HepG2 (cell line): ENCODE data around the gene GAL3ST1. TPM values are rescaled to one million over a fixed set of nuclear protein-coding genes. Genes with fewer than 3 reads are reported as not detected.

ENCODE experiments used
- ATAC-seq: fragments of 200-7000 bp; cut with Tn5 transposase; 3 replicates; pipeline ENCODE4 v1.9.1; 2020; ENCODE audit warnings: mild to moderate bottlenecking, moderate library complexity
- BruUV-seq: library from RNA; stranded (reverse); fragments of 400-500 nt; replicated peaks from 2 replicates; lab custom pipeline; 2021; lab: Mats Ljungman, UMichigan
- CTCF ChIA-PET: fragments of 300-600 bp; formaldehyde crosslinking; extraction: SDS; loops from one replicate; lab custom pipeline; 2021; ENCODE audit warnings: low total read pairs, inconsistent platforms, low intra/inter-chr PET ratio; lab: Yijun Ruan, JAX
- POLR2A ChIA-PET: fragments of 350-600 bp; sonication (Branson Sonifier 250); formaldehyde crosslinking; loops from one replicate; lab custom pipeline; 2020; ENCODE audit warnings: antibody characterized with exemption, inconsistent platforms; lab: Yijun Ruan, JAX
- DNase-seq: peaks from one replicate; pipeline ENCODE4 v3.0.0-alpha.2; 2015; ENCODE audit warnings: low spot score
- FAIRE-seq: peaks from 3 replicates; lab custom pipeline; 2011; peaks lifted over from hg19 to GRCh38; lab: Jason Lieb, UNC
- H2AFZ ChIP-seq: one replicate; pipeline ENCODE4 v1.6.1; 2011; ENCODE audit warnings: low read length, inconsistent platforms
- H3K27ac ChIP-seq: fragments of 300-600 bp; 3 replicates; pipeline ENCODE4 v1.8.0; 2011; ENCODE audit warnings: mixed run types, mild to moderate bottlenecking, mixed read lengths, low read length, inconsistent platforms; ENCODE audit not compliant: insufficient read depth; ENCODE audit errors: extremely low read length
- H3K27me3 ChIP-seq, 2 experiments: fragments of 200-600 bp in 1 of 2; 2 replicates in 1 of 2; 3 replicates in 1 of 2; pipeline versions ENCODE4 v1.6.0 to v1.8.0; 2011; ENCODE audit warnings: low read length in 2 of 2, mild to moderate bottlenecking in 2 of 2, moderate library complexity in 2 of 2, inconsistent platforms in 1 of 2; ENCODE audit not compliant: insufficient read depth in 2 of 2, control insufficient read depth in 1 of 2
- H3K36me3 ChIP-seq, 2 experiments: fragments of 200-600 bp in 1 of 2; replicated peaks in 1 of 2; 2 replicates in 1 of 2; 3 replicates in 1 of 2; pipeline versions ENCODE4 v1.5.1 to v1.8.0; 2011; ENCODE audit warnings: low read length in 2 of 2, inconsistent platforms in 1 of 2; ENCODE audit not compliant: insufficient read depth in 2 of 2, control insufficient read depth in 1 of 2
- H3K4me1 ChIP-seq: 2 replicates; pipeline ENCODE4 v1.5.1; 2012; ENCODE audit warnings: low read length, inconsistent platforms; ENCODE audit not compliant: insufficient read depth
- H3K4me2 ChIP-seq: 2 replicates; pipeline ENCODE4 v1.6.0; 2011; ENCODE audit warnings: low read depth, low read length, inconsistent platforms
- H3K4me3 ChIP-seq, 3 experiments: fragments of 200-600 bp in 1 of 3; sonication (generic), shearing (Covaris generic) in 1 of 3; replicated peaks in 1 of 3; 2 replicates each; pipeline ENCODE4 v1.5.1; 2011 to 2016; ENCODE audit warnings: low read length in 3 of 3, inconsistent platforms in 2 of 3, low read depth in 2 of 3, mild to moderate bottlenecking in 2 of 3, control low read depth in 1 of 3, mixed read lengths in 1 of 3; ENCODE audit not compliant: insufficient read depth in 1 of 3
- H3K79me2 ChIP-seq: one replicate; pipeline ENCODE4 v1.6.1; 2011; ENCODE audit warnings: low read length, inconsistent platforms; ENCODE audit not compliant: insufficient read depth
- H3K9ac ChIP-seq: 2 replicates; pipeline ENCODE4 v1.6.0; 2011; ENCODE audit warnings: mild to moderate bottlenecking, low read depth, low read length, inconsistent platforms; ENCODE audit not compliant: insufficient read depth
- H3K9me3 ChIP-seq: 2 replicates; pipeline ENCODE4 v1.5.1; 2012; ENCODE audit warnings: mild to moderate bottlenecking, low read length
- H4K20me1 ChIP-seq: 2 replicates; pipeline ENCODE4 v1.6.0; 2011; ENCODE audit warnings: inconsistent platforms, mild to moderate bottlenecking, low read length, moderate library complexity; ENCODE audit not compliant: insufficient read depth
- CREM ChIP-seq, 2 experiments: sonication (generic) in 1 of 2; formaldehyde crosslinking in 1 of 2; IDR thresholded peaks; 2 replicates each; pipeline versions ENCODE4 v1.4.0 to v1.6.1; 2016 to 2020; ENCODE audit warnings: antibody characterized with exemption in 1 of 2, mild to moderate bottlenecking in 1 of 2, missing genetic modification reagents in 1 of 2
- GMEB2 ChIP-seq: IDR thresholded peaks from 2 replicates; pipeline ENCODE4 v1.6.1; 2016; ENCODE audit warnings: missing biosample characterization, missing genetic modification reagents, low read depth
- HOXA9 ChIP-seq: sonication (generic); formaldehyde crosslinking; IDR thresholded peaks from 2 replicates; pipeline ENCODE4 v1.8.1; 2022; ENCODE audit warnings: missing genetic modification reagents, mild to moderate bottlenecking, moderate library complexity, borderline replicate concordance
- KAT7 ChIP-seq: IDR thresholded peaks from 2 replicates; pipeline ENCODE4 v1.6.1; 2018; ENCODE audit warnings: borderline replicate concordance, missing compliant biosample characterization
- MXD1 ChIP-seq: sonication (generic); formaldehyde crosslinking; IDR thresholded peaks from 2 replicates; pipeline ENCODE4 v1.4.0; 2020; ENCODE audit warnings: mild to moderate bottlenecking, missing genetic modification reagents
- SMC3 ChIP-seq: IDR thresholded peaks from 2 replicates; pipeline ENCODE4 v1.6.1; 2011; ENCODE audit warnings: low read length, improper control_type of control experiment
- SUZ12 ChIP-seq: fragments of 150-350 bp; IDR thresholded peaks from 2 replicates; pipeline ENCODE4 v1.6.1; 2014; ENCODE audit warnings: low read depth, low read length
- THYN1 ChIP-seq: sonication (generic); formaldehyde crosslinking; IDR thresholded peaks from 2 replicates; pipeline ENCODE4 v1.8.1; 2023; ENCODE audit warnings: low read depth, mild to moderate bottlenecking, moderate library complexity, missing genetic modification reagents, borderline replicate concordance
- ZNF253 ChIP-seq: sonication (generic); formaldehyde crosslinking; IDR thresholded peaks from 2 replicates; pipeline ENCODE4 v1.8.0; 2022; ENCODE audit warnings: mild to moderate bottlenecking, missing genetic modification reagents, borderline replicate concordance
- ZNF687 ChIP-seq: sonication (generic); formaldehyde crosslinking; IDR thresholded peaks from 2 replicates; pipeline ENCODE4 v1.5.1; 2020; ENCODE audit warnings: mild to moderate bottlenecking, missing genetic modification reagents, moderate library complexity
- ZNF766 ChIP-seq: sonication (generic); formaldehyde crosslinking; IDR thresholded peaks from 2 replicates; pipeline ENCODE4 v1.5.0; 2020; ENCODE audit warnings: missing genetic modification reagents, borderline replicate concordance
- ZSCAN22 ChIP-seq: sonication (generic); formaldehyde crosslinking; IDR thresholded peaks from 2 replicates; pipeline ENCODE4 v1.4.0; 2020; ENCODE audit warnings: mild to moderate bottlenecking, missing genetic modification reagents
- WGBS: methylation state at CpG from one replicate; pipeline ENCODE4 v1.1.6; 2017; ENCODE audit warnings: low lambda C conversion rate; 5-methylcytosine and 5-hydroxymethylcytosine counted together
- in situ Hi-C: cut with HindIII; loops from 2 replicates; pipeline ENCODE4 v1.10.0; 2017; ENCODE audit warnings: low pct_unique_long_range_greater_than_20kb; ENCODE audit not compliant: extremely low pct_ligation_motif_present
- intact Hi-C: fragments of 100-400 bp; cut with micrococcal nuclease; formaldehyde crosslinking; loops from one replicate; pipeline ENCODE4 v1.10.0; 2022; ENCODE audit not compliant: unreplicated experiment
- polyA plus RNA-seq, 8 experiments: library from polyadenylated mRNA; depleted of rRNA in 3 of 8; stranded (reverse) in 7 of 8; unstranded in 1 of 8; fragments of >200 nt; fragmentation: Illumina TruSeq in 4 of 8; extraction: Trizol in 4 of 8; gene quantifications; 2 replicates each; pipeline versions ENCODE4 v1.2.1 to v1.2.3, GENCODE V29; 2011 to 2016; ENCODE audit warnings: low read depth in 4 of 8, missing spikeins in 1 of 8, mixed read lengths in 1 of 8; ENCODE audit not compliant: insufficient read depth in 1 of 8
- total RNA-seq, 5 experiments: library from RNA; depleted of rRNA; stranded (reverse); fragments of >200 nt; fragmentation: Illumina TruSeq; extraction: Trizol; gene quantifications; 2 replicates each; pipeline ENCODE4 v1.2.3, GENCODE V29; 2016; ENCODE audit warnings: low read depth in 1 of 5
- TF ChIP-seq, protein P1 (sequence below): sonication (generic); formaldehyde crosslinking; IDR thresholded peaks from 2 replicates; pipeline ENCODE4 v1.5.1; 2020; ENCODE audit warnings: missing genetic modification reagents, mild to moderate bottlenecking, borderline replicate concordance

GAL3ST1 gene
- total and polyA plus RNA-seq, 2 of the 13 experiments (the other 11 are each of a cell fraction or from before 2014, with no cell fraction given): 4.4 to 14.7 TPM

GRCh38 chr22:30507670-30508069, 66.8 kb downstream of the GAL3ST1 start:
- H3K4me3 ChIP-seq: no peak overlapping the region
- H3K27ac ChIP-seq: no peak overlapping the region
- no TSS peak for BruUV-seq
- in situ Hi-C loops: no loop called here
- DNase-seq (no peak), FAIRE-seq (no peak), ATAC-seq (no peak)
- H3K36me3 ChIP-seq: no peaks in the 10 kb centered on the region
- no peaks in the 10 kb centered on the region for H3K9me3 ChIP-seq
- intact Hi-C loops: no loop called here
- no peaks in the 10 kb centered on the region for H3K79me2 ChIP-seq
- CTCF ChIA-PET: no interaction called here
- H3K4me1 ChIP-seq: peaks cover 58% of the 10 kb centered on the region
- TF ChIP-seq SUZ12 (no peak), SMC3 (no peak), CREM (IDR thresholded peaks at IDR 0.05) (no peak), CREM (CRISPR knock-in tag; IDR thresholded peaks at IDR 0.05) (no peak), ZNF766 (CRISPR knock-in tag) (no peak), HOXA9 (CRISPR knock-in tag) (no peak), KAT7 (no peak), ZNF253 (no peak)
- TF ChIP-seq, protein P1, sequence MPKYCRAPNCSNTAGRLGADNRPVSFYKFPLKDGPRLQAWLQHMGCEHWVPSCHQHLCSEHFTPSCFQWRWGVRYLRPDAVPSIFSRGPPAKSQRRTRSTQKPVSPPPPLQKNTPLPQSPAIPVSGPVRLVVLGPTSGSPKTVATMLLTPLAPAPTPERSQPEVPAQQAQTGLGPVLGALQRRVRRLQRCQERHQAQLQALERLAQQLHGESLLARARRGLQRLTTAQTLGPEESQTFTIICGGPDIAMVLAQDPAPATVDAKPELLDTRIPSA: no peak
- no peak overlapping the region for H2AFZ ChIP-seq
- no peak overlapping the region for H3K4me2 ChIP-seq
- POLR2A ChIA-PET: no interaction called here
- no peaks in the 10 kb centered on the region for H4K20me1 ChIP-seq
- 94% methylated on average over 4 of the region's 4 CpGs for WGBS
- no peaks in the 10 kb centered on the region for H3K27me3 ChIP-seq
- no peak overlapping the region for H3K9ac ChIP-seq

GRCh38 chr22:30506507-30506968, 67.9 kb downstream of the GAL3ST1 start:
- no peaks in the 10 kb centered on the region for H3K9me3 ChIP-seq
- no peak overlapping the region for H3K4me3 ChIP-seq
- in situ Hi-C loops (no loop called here), intact Hi-C loops (no loop called here)
- H3K4me2 ChIP-seq: no peak overlapping the region
- H3K79me2 ChIP-seq: no peaks in the 10 kb centered on the region
- ATAC-seq (no peak), FAIRE-seq (no peak), DNase-seq (no peak)
- 88% methylated on average over 6 of the region's 8 CpGs for WGBS
- H3K36me3 ChIP-seq: no peaks in the 10 kb centered on the region
- H4K20me1 ChIP-seq: no peaks in the 10 kb centered on the region
- no peaks in the 10 kb centered on the region for H3K27me3 ChIP-seq
- no TSS peak for BruUV-seq
- peaks cover 66% of the 10 kb centered on the region for H3K4me1 ChIP-seq
- no peak overlapping the region for H3K27ac ChIP-seq
- ChIA-PET POLR2A (no interaction called here), CTCF (no interaction called here)
- H2AFZ ChIP-seq: no peak overlapping the region
- H3K9ac ChIP-seq: no peak overlapping the region
- TF ChIP-seq ZNF687 (CRISPR knock-in tag): peak; percentile 54
- TF ChIP-seq MXD1: no peak
- TF ChIP-seq THYN1: no peak
- no peak for TF ChIP-seq GMEB2 (CRISPR knock-in tag)
- peak; percentile 92 for TF ChIP-seq ZSCAN22 (CRISPR knock-in tag)
